BE2C (cell line): Measurements from ENCODE around the gene PLAC9.

Experiments
- DNase-seq: peaks from one replicate; pipeline ENCODE4 v3.0.0-alpha.2; 2020
- H3K27me3 ChIP-seq: fragments of 250-450 bp; sonication (Bioruptor Pico); 2 replicates; pipeline ENCODE4 v1.5.1; 2020; ENCODE audit warnings: mild to moderate bottlenecking
- H3K36me3 ChIP-seq: fragments of 250-450 bp; sonication (Bioruptor Pico); 2 replicates; pipeline ENCODE4 v1.5.1; 2020; ENCODE audit warnings: mild to moderate bottlenecking
- H3K4me1 ChIP-seq: fragments of 250-450 bp; sonication (Bioruptor Pico); 2 replicates; pipeline ENCODE4 v1.5.1; 2020
- H3K4me3 ChIP-seq: 2 replicates; pipeline ENCODE4 v1.5.1; 2011; ENCODE audit warnings: low read depth, low read length
- H3K9me3 ChIP-seq: fragments of 250-450 bp; sonication (Bioruptor Pico); 2 replicates; pipeline ENCODE4 v1.5.1; 2020
- CTCF ChIP-seq: IDR thresholded peaks from 2 replicates; pipeline ENCODE4 v1.5.1; 2012; ENCODE audit warnings: mild to moderate bottlenecking, low read depth, low read length

The PLAC9 gene

DNA sequence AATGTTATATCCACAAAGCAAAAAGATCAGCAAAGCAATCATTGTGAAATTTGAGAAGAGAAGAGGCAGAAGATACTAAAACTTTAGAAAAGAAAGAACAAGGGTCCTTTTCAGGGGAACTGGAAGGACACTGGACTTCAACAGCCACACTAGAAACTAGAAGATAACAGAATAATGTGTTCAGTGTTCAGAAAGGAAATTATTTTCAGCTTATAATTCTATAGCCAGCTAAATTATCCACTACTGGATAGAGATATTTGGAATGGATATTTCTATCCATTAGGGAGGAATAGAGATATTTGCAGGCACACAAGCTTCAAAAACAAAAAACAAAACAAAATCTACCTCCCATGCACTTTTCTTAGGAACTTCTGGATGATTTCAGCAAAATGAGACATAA is 60.0 kb downstream of the PLAC9 start:
- Histone ChIP-seq H3K27me3 (no peaks in the 10 kb centered on the region), H3K4me3 (no peak overlapping the region), H3K9me3 (no peaks in the 10 kb centered on the region), H3K36me3 (no peaks in the 10 kb centered on the region), H3K4me1 (no peaks in the 10 kb centered on the region)
- no peak for TF ChIP-seq CTCF
- DNase-seq, result no peak

GRCh38 chr10:80194373-80195045 is 62.0 kb downstream of the PLAC9 start:
- Histone ChIP-seq H3K27me3 (no peaks in the 10 kb centered on the region), H3K4me3 (no peak overlapping the region), H3K9me3 (no peaks in the 10 kb centered on the region), H3K4me1 (no peaks in the 10 kb centered on the region), H3K36me3 (no peaks in the 10 kb centered on the region)
- no peak for TF ChIP-seq CTCF
- no peak for DNase-seq
